GM19193 (cell line): ENCODE measurements around the gene XPNPEP1.

Source experiments
- POLR2A ChIP-seq: IDR thresholded peaks from 4 replicates; pipeline ENCODE4 v1.6.1; 2011; ENCODE audit not compliant: insufficient read depth, insufficient read length; ENCODE audit errors: extremely low read depth

XPNPEP1 gene

DNA sequence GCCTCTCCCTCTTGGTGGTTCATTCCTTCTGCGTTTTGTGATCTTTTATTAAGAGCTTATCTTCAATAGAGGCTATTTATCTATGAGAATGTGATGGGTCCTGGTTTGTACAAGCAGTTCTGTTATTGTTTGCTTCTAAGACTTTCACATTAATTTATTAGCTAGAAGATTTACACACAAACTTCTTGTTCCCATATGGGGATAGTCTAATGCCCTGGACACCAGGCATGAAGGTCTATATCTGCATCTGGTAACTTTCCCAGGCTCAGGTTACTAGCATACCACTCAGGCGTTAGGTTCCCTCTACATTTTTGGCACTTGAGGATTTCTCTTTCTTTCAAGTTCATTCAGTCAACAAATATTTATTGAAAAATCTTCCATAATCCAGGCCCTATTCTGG lies 7.7 kb downstream of the XPNPEP1 start:
- TF ChIP-seq POLR2A, result no peak

DNA sequence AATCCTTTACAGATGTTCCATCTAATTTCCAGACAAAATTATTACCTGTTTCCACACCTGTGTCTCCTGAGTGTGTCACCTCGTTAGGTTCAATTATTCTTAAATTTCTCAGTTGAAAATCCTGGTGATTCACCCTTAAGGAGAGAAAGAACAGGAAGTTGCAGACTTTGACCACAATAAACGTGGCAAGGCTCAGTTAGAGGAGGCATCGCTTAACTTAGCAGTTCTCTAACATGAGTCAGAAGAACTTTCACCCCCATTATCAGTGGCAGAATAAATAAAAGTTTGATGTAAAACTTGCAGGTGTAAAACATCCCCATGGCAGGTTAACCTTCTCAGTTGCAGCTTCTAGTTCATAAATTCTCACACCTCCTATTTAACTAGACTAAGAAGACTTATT lies 8.3 kb downstream of the XPNPEP1 start:
- TF ChIP-seq POLR2A, result no peak

DNA sequence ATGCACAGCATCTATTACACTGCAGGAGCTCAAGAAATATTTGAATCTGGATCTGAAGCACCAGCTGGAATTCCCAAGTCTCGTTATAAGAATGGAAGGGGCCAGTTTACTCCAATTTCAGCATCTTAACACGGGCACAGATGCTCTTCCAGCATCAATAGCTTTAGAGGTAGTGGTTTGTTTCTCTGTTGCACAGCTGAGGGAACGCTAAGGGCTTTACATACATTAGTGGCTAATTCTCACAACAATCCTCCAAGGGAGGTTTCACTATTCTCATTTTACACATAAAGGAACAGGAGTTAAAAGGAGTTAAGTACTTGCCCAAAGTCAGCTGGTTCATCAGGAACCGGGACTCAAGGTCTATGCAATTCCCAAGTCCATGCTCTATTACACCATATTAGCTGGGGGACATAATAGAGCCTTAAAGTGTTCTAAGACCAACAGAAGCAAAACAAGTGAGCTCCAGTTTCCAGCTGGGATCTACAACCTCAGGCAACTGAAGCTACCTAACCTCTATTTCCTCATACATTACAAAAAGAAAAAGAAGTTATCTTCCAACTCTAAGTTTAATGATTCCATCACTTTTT lies 9.9 kb downstream of the XPNPEP1 start:
- no peak for TF ChIP-seq POLR2A

DNA sequence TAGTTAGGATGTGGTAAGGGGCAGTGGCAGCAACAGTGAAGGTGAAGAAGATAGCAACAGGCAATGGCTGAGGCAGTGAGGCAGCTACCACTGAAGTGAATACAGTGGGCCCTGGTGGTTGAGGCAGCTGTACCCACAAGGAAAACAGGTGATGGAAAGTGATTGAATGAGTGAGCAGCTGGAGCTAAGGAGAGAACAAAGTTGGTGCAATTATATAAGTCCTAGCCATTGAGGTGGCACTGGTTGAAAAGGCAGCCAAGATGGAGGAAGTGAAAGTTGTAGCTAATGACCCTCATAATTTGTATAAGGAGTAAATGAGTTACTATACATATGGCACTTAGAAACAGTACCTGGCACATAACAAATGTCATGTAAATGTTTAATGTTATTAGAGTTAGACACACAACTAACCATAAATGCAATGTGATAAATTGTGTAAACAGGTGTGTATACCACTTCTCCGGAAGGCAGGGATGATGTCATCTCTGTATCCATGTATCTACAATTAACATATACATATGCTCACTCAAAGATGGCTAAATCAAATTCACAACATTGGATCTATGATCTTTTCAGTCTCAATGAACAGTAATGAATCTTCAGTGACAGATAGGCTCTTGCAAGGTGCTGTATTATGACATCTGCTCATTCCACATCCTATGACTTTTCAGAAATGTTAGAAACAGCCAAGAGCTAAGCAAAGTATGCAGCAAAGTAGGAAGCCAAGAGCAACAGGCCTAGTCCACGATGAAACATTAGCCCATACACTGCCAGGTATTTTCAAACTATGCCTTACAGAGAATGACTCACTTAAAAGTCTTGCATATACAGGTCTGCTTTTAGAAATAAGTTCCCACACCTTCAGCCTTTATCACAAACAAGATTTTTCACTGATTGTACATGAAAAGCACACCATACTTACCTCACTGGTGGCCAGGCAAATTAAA lies 10.7 kb downstream of the XPNPEP1 start:
- no peak for TF ChIP-seq POLR2A

DNA sequence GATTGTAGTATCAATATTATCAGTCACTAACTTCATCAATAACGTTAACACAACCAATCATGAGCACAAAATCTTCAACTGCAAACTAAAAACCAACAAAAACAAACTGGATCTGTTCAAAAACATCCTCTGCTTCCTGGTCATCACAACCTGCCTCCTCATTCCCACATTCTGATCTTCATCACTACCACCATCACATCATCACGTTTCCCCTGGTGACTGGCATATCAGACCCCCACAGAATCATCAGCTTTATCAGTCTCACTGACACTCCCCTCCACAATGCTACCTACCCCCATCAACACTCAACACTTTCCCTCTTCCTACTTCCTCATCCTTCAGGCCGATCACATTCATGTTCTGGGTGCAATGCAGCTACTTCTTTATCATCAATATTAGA lies 11.4 kb downstream of the XPNPEP1 start:
- no peak for TF ChIP-seq POLR2A

DNA sequence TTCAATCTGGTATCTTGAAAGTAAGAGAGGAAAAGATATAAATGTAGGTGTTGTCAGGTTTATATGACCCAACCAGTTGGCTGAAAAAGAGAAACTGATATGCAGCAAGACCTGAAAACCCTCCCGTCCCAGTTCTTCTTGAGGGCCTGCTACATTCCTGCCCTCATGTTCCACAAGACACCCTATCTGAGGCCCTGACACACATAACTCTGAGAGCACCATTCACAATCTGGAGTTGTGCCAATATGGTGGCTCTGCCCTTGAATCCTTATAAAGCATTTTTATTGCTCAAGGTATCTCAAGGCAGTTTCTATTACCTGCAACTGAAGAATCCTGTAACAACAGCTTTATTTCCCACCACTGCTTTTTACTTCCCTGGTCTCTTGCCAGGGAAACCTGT lies 17.0 kb downstream of the XPNPEP1 start:
- TF ChIP-seq POLR2A, result no peak

DNA sequence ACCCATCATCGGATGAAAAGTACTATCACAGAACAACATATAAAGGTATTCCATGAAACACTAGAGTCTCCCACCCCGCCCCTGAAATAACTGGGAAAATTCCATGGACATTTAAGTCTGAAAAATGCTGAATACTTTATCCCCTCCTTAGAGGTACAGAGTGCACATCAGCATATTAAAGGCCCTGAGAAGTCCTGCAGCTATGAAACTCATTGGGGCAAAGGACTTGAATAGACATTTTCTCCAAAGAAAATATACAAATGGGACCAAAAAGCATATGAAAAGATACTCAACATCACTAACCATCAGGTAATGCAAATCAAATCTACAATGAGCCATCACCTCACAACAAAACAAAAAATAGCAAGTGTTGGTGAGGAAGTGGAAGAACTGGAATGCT lies 18.9 kb downstream of the XPNPEP1 start:
- no peak for TF ChIP-seq POLR2A

DNA sequence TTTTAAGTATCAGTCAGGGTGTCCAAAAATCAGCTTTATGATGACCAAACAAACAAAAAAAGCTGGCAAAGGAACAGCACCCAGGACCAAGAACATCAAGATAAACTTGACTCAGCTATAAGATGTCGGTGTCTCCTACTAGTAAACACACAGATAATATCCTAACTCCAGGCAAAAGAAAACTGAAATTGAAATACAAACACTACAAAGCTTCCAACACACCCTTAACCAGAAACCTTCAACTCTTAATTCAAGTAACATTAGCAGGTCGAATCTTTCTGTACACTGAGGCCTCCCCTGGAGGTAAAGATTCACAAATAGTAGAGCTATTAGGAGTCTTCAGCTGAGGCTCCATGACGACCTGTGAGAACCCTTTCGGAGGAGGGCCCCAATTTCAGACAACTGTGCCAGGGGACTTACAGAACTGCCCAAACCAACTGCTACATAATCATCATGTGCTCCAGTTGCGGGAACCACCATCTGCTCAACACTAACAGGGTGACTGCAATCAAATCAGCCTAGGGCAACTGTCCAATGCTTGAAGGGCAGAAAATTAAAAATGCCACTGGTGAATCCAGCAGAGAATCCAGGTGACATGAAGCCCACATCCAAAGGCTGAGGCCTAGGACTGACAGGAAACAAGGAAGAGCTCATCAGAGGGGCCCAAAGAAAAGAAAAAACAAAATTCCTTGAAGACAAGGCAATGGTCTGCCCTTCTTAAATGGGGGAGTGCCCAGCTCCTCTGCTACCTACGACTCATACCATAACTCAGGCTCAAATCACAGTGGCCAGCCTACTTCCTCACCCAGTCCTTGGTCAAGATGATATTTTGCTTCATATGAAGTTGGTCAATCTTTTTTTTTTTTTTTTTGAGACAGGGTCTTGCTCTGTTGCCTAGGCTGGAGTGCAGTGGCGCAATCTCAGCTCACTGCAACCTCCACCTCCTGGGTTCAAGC lies 20.0 kb downstream of the XPNPEP1 start:
- TF ChIP-seq POLR2A, result no peak

DNA sequence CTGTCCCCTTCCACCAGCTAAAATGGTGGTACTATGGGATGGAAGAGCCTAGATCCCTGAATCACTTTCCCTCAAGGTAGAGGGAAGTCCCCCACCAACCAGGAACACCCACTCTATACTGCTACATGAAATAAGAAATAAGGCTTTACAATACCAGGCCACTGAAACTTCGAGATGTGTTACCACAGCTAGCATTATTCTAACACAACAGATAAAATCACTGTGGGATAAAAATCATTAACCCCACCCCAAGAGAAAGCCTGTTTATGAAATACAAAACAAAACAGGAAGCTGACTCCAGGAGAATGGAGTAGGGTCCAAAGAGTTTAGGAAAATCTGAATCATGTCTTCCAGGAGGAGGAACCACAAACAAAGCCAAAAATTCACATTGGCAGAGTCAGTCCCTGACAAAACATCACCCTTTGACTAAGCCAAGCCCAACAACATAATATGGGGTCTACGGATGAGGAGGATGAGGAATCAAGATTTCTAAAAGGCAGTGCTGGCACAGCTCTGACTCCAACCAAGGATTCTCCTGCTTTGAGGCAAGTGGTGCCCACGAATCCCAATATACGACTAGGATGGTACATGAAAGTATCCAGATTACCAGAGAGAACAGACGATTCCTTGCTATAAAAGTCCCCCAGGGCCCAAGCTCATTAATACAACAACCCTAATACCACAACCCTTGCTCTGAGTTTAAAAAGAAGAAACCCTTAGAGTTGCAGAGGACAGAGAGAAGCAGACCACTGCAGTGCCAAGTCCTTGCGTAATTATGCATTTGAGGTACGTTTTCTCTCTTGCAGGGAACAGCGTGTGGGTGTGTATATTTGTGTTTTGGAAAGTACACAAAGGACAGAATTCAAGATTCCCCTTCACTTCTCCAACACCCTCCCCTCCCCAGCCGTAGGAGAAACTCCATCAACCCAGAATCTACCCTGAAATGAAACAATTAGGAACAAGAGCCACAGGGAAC lies 23.7 kb downstream of the XPNPEP1 start:
- no peak for TF ChIP-seq POLR2A

DNA sequence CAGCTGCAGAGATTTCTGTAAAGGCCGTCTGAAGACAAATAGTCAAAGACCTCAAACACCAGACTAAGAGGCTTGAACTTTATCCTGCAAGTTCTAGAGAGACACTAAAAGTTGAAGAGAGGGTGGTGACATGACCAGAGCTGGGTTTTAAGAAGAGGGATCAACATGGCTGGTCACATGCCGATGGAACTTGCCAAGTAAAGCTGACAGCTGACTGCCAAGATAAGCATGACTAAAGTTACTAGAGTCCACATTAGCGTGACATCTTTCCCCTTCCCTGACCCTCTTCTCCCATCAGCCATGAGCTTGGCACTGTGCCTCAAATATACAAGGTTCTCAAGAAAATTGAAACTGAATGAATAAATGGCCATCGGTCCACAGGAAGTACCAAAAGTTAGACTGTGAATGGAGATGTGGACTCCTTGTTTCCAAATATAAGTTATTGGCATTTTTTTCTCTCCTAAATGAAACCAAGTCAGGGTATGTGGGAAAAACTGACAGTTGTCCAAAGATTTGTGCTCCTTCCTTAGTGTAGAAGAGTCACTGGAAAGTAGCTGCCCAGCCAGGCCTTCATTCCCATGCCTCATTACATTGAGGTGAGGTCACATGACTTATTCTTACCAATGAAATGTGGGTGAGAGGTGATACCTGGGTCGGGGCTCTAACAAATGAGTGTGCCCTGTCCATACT lies 24.5 kb downstream of the XPNPEP1 start:
- no peak for TF ChIP-seq POLR2A

DNA sequence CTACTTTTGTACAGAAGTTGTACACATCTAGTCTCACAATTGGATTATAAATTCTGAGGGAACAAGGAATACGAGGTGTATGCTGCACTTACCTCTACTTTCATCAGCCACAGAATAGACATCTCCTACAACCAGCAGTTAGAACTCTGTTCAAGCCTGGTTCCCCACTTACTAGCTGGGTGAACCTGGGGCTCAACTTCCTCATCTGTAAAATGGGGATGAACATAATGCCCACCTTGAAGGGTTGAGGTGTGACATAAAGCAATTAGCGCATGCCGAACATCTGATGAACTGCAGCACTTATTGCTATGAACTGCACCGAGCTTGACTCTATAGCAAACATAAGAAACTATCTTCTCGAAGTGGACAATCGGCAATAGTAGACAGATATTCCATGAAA lies 25.3 kb downstream of the XPNPEP1 start:
- no peak for TF ChIP-seq POLR2A

DNA sequence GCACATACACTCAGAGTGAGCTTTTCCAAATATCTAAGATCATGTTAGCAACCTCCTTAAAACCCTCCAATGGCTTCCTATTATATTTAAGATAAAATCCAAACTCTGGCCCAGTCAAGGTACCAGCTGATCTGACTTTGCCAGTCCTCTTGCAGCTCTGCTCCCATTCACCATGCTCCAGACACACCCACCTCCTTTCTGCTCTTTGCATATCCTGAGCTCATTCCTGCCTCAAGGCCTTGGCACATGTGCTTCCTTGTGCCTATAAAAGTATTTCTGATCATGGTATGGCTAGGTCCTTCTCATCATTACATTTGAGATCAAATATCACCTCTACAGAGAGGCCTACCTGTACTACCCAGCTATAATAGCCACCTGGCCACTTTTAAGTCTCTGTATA lies 27.5 kb downstream of the XPNPEP1 start:
- TF ChIP-seq POLR2A, result no peak

DNA sequence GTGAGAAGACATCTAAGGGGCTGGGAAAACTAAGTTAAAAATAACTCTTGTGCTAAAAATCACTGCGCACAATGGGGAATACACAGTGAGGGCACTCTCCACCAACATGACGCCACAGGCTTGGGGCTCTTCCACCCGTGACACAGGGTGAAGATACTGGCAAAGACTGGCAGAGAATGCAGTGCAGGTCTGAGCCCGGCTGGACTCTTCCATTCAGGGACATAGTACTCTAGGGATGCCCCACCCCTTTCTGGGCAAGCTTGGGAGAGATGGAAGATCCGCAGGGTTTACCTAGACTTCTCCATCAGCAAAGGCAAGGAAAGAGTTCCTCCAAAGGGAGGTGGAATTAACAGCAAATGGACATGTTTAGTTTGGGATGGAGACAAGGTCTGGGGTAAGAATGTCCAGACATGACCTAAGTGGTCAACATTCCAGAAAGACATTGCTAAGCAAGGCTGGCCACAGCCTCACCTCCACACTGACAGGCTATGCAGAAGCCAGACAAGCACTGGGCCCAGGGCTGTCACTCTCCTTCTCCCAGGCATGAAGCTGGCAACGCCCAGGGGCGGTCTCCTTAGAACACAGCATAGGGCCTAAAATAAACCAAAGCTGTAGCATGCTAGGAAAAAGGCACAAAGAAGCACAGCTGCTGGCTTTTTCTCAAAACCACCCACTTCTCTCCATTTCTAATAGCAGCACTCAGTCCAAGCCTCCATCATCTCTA lies 28.1 kb downstream of the XPNPEP1 start:
- no peak for TF ChIP-seq POLR2A

DNA sequence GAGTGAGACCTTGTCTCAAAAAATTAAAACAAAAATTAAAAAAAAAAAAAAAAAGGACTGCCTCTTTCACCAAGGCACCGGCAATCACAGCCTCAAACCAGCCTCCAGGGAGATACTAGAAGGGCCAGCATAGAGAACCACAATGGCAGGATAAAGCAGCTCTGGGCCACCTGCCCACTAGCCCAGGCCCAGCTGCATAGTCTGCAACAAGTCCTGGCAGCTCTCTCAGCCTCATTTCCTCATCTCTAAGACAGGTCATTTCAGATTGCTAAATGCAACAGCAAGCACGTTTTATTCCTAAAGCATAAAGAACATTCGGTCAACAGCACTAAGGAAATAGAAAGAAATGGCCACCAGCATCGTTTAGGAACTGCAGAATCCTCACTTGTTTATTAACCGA lies 28.8 kb downstream of the XPNPEP1 start:
- no peak for TF ChIP-seq POLR2A

DNA sequence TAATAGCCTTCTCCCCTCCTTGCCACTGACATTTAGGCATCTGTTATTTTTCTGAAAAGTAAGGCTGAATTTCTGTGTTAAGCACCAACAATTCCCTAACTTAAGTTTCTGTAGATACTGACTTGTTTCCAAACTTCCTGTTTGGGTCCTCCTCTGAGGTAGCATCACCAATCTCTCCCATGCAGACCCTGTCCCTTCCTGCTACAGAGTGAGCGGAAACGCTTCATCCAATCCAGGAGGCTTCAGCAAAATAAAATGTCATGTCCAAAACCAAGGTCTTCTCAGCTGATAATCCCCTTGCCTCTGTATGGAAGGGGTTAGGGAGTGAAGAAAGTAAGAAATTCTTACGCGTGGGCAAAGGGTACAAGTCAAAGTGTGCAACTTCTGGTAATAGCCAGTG lies 29.9 kb downstream of the XPNPEP1 start:
- TF ChIP-seq POLR2A, result no peak
